Activated CD4-positive, alpha-beta T cell treated with anti-CD3 and anti-CD28 coated beads, Interleukin-10, Interleukin-2, amounts not matched to agents 100 ng/mL and 50 ng/mL, durations not matched to agents 16 hours and 8 hours (primary cell): ENCODE measurements around the gene KDM4F.
A peak's percentile ranks its signal among the peaks of the same experiment; 100 is the strongest.

Experiments used
- DNase-seq: peaks from one replicate; pipeline ENCODE4 v3.0.0-alpha.2; 2020

The KDM4F gene

GRCh38 chr11:95066716-95067038 is 17.5 kb downstream of the KDM4F start, which contains the start of gene SRSF8:
SRSF8 (plus strand) TSS chr11:95066919; CDS start chr11:95067227, 308 bp downstream.
- DNase-seq, result no peak

- peak; percentile 82 for DNase-seq
Observed at GRCh38 chr11:95067039-95067840, 18.0 kb downstream of the KDM4F start.

- DNase-seq, result no peak
Observed at GRCh38 chr11:95067841-95068219, 18.6 kb downstream of the KDM4F start.

GRCh38 chr11:95068549-95068948 is 19.3 kb downstream of the KDM4F start:
- peak; percentile 94 for DNase-seq

- no peak for DNase-seq
Observed at GRCh38 chr11:95070471-95070870, 21.2 kb downstream of the KDM4F start.

GRCh38 chr11:95072948-95073347 is 23.7 kb downstream of the KDM4F start:
- DNase-seq, result no peak

- DNase-seq, result no peak
Observed at GRCh38 chr11:95074792-95075563, 25.8 kb downstream of the KDM4F start.

- DNase-seq, result no peak
Observed at GRCh38 chr11:95076416-95076815, 27.2 kb downstream of the KDM4F start.

GRCh38 chr11:95076981-95077380 is 27.8 kb downstream of the KDM4F start:
- DNase-seq, result no peak

GRCh38 chr11:95078526-95078925 is 29.3 kb downstream of the KDM4F start:
- DNase-seq, result no peak

GRCh38 chr11:95081010-95081409 is 31.8 kb downstream of the KDM4F start:
- DNase-seq, result no peak

GRCh38 chr11:95081412-95081811 is 32.2 kb downstream of the KDM4F start:
- no peak for DNase-seq

GRCh38 chr11:95082576-95083001 is 33.4 kb downstream of the KDM4F start:
- no peak for DNase-seq

GRCh38 chr11:95084509-95084908 is 35.3 kb downstream of the KDM4F start:
- peak; percentile 82 for DNase-seq

GRCh38 chr11:95085117-95085816 is 36.0 kb downstream of the KDM4F start:
- DNase-seq, result no peak

- DNase-seq, result no peak
Observed at GRCh38 chr11:95086151-95086550, 36.9 kb downstream of the KDM4F start.

GRCh38 chr11:95086836-95087570 is 37.8 kb downstream of the KDM4F start:
- DNase-seq, result no peak

- DNase-seq, result peak; percentile 55
Observed at GRCh38 chr11:95088946-95089619, 39.9 kb downstream of the KDM4F start.

GRCh38 chr11:95089620-95090542 is 40.7 kb downstream of the KDM4F start, which contains the start of gene ENDOD1:
ENDOD1 (plus strand) TSS chr11:95089846; CDS start chr11:95089928, 82 bp downstream.
- peak; percentile 91 for DNase-seq

GRCh38 chr11:95091663-95092180 is 42.5 kb downstream of the KDM4F start:
- DNase-seq, result no peak
